Hepatocyte (in vitro differentiated cells): ENCODE data around the gene OR8B4.

Experiments
- EZH2 ChIP-seq: fragments of 200-600 bp; sonication (generic); IDR thresholded peaks from 2 replicates; pipeline ENCODE4 v1.6.1; 2016; ENCODE audit warnings: antibody characterized with exemption, mild to moderate bottlenecking, borderline replicate concordance
- EZH2phosphoT487 ChIP-seq: fragments of 200-600 bp; sonication (generic); IDR thresholded peaks from one replicate; pipeline ENCODE4 v1.6.1; 2018; ENCODE audit warnings: antibody characterized with exemption, mild to moderate bottlenecking, low read depth, moderate library complexity; ENCODE audit not compliant: unreplicated experiment, severe bottlenecking
- TF ChIP-seq, protein P1 (sequence below): fragments of 200-600 bp; sonication (generic); IDR thresholded peaks from 2 replicates; pipeline ENCODE4 v1.5.1; 2016; ENCODE audit warnings: antibody characterized with exemption, mild to moderate bottlenecking; ENCODE audit not compliant: poor library complexity

DNA sequence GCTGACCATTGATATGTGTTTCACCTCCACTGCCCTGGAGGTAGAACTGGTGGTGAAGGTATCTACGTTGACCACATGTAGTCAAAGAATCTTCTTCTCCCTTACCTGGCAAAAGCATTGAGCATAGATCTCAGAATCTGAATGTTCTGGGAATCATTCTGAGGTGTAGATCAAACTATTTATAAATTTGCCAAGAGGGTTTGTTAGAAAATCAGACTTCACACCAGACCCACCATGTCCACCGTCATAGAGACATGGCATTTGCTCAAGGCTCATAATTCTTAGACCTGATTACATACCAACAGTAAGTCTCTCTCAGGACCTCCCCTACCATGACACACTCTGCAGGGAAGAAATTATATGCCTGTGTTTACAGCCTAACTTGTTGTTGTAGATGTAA, 40.3 kb downstream of the OR8B4 start, which contains the start of gene OR8B2:
- TF ChIP-seq, protein P1, sequence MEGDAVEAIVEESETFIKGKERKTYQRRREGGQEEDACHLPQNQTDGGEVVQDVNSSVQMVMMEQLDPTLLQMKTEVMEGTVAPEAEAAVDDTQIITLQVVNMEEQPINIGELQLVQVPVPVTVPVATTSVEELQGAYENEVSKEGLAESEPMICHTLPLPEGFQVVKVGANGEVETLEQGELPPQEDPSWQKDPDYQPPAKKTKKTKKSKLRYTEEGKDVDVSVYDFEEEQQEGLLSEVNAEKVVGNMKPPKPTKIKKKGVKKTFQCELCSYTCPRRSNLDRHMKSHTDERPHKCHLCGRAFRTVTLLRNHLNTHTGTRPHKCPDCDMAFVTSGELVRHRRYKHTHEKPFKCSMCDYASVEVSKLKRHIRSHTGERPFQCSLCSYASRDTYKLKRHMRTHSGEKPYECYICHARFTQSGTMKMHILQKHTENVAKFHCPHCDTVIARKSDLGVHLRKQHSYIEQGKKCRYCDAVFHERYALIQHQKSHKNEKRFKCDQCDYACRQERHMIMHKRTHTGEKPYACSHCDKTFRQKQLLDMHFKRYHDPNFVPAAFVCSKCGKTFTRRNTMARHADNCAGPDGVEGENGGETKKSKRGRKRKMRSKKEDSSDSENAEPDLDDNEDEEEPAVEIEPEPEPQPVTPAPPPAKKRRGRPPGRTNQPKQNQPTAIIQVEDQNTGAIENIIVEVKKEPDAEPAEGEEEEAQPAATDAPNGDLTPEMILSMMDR, result no peak
- no peak for TF ChIP-seq EZH2
- no peak for TF ChIP-seq EZH2phosphoT487
